Testis (tissue), 3 donors: Measurements from ENCODE around the gene FBXW7. TPM values are rescaled to one million over a fixed set of nuclear protein-coding genes. Genes with fewer than 3 reads are reported as not detected.

Source experiments
- DNase-seq: peaks from one replicate; pipeline ENCODE4 v3.0.0-alpha.2; 2019
- H3K27ac ChIP-seq, 2 donors: fragments of 200-600 bp; sonication (generic); one replicate each; pipeline ENCODE4 v1.5.1; 2019
- H3K27me3 ChIP-seq: fragments of 200-600 bp; sonication (generic); one replicate; pipeline ENCODE4 v1.5.1; 2019
- H3K36me3 ChIP-seq: fragments of 200-600 bp; sonication (generic); one replicate; pipeline ENCODE4 v1.5.1; 2017; ENCODE audit warnings: low read depth; ENCODE audit errors: missing control alignments
- H3K4me1 ChIP-seq: fragments of 200-600 bp; sonication (generic); one replicate; pipeline ENCODE4 v1.5.1; 2019
- H3K4me3 ChIP-seq, 2 donors: fragments of 200-600 bp; sonication (generic); one replicate each; pipeline ENCODE4 v1.5.1; 2017 to 2019
- H3K9me3 ChIP-seq: fragments of 200-600 bp; sonication (generic); one replicate; pipeline ENCODE4 v1.5.1; 2017
- CTCF ChIP-seq, 3 experiments: fragments of 450-650 bp in 2 of 3; fragments of 200-600 bp in 1 of 3; sonication (generic) in 1 of 3; IDR thresholded peaks; one replicate each; pipeline ENCODE4 v1.5.1; 2016 to 2019; ENCODE audit warnings: antibody characterized with exemption in 3 of 3, mild to moderate bottlenecking in 2 of 3, moderate library complexity in 1 of 3
- POLR2A ChIP-seq: fragments of 450-650 bp; IDR thresholded peaks from one replicate; pipeline ENCODE4 v1.6.1; 2017; ENCODE audit warnings: antibody characterized with exemption, mild to moderate bottlenecking, moderate library complexity
- WGBS, 2 donors: methylation state at CpG; one replicate each; pipeline ENCODE4 v1.1.5; 2018; 5-methylcytosine and 5-hydroxymethylcytosine counted together
- intact Hi-C: fragments of 100-400 bp; cut with DNase I; formaldehyde crosslinking; loops from one replicate; pipeline ENCODE4 v1.15.1; 2023; ENCODE audit warnings: low total_unique reads
- polyA plus RNA-seq: library from polyadenylated mRNA; stranded (reverse); fragments of 350-450 nt; fragmentation: Illumina TruSeq; extraction: RNeasy Lipid Tissue Mini Kit (QIAGEN cat#74804); gene quantifications from one replicate; pipeline ENCODE4 v1.2.3, GENCODE V29; 2014; ENCODE audit warnings: low read depth, low replicate concordance; ENCODE audit not compliant: insufficient read depth
- total RNA-seq, 2 donors: library from RNA; depleted of rRNA; stranded (reverse); fragments of >200 nt; gene quantifications; one replicate each; pipeline ENCODE4 v1.2.3, GENCODE V29; 2016

FBXW7 gene
- total and polyA plus RNA-seq, 3 donors from 2014 or later: 44.8 to 68.5 (median 55.4) TPM

- intact Hi-C loops: no loop called here
- no peak for DNase-seq
- Histone ChIP-seq H3K4me1 (no peaks in the 10 kb centered on the region), H3K9me3 (no peaks in the 10 kb centered on the region), H3K36me3 (no peaks in the 10 kb centered on the region), H3K27ac (no peak overlapping the region), H3K27me3 (no peaks in the 10 kb centered on the region), H3K4me3 (no peak overlapping the region)
- WGBS, 2 donors: 74% methylated on average over 1 of the region's 1 CpG
- TF ChIP-seq POLR2A (no peak), CTCF (IDR thresholded peaks at IDR 0.05) (no peak)
These were observed 73.2 kb downstream of the FBXW7 start for GRCh38 chr4:152462695-152463094.

- no peak overlapping the region for H3K27ac ChIP-seq
- intact Hi-C loops: no loop called here
- TF ChIP-seq CTCF (IDR thresholded peaks at IDR 0.05): no peak
- no peak for TF ChIP-seq POLR2A
- H3K4me3 ChIP-seq: no peak overlapping the region
- no peaks in the 10 kb centered on the region for H3K27me3 ChIP-seq
- 91 to 97% methylated on average over 2 of the region's 2 CpGs for WGBS, 2 donors
- H3K4me1 ChIP-seq: no peaks in the 10 kb centered on the region
- H3K36me3 ChIP-seq: no peaks in the 10 kb centered on the region
- no peaks in the 10 kb centered on the region for H3K9me3 ChIP-seq
- no peak for DNase-seq
These were observed 73.8 kb downstream of the FBXW7 start for GRCh38 chr4:152462047-152462446.

- TF ChIP-seq CTCF (IDR thresholded peaks at IDR 0.05) (no peak), POLR2A (no peak)
- H3K9me3 ChIP-seq: no peaks in the 10 kb centered on the region
- H3K27me3 ChIP-seq: no peaks in the 10 kb centered on the region
- H3K27ac ChIP-seq: no peak overlapping the region
- no peaks in the 10 kb centered on the region for H3K36me3 ChIP-seq
- no peak for DNase-seq
- 86 to 100% methylated on average over 1 of the region's 1 CpG for WGBS, 2 donors
- H3K4me1 ChIP-seq: no peaks in the 10 kb centered on the region
- no peak overlapping the region for H3K4me3 ChIP-seq
- intact Hi-C loops: no loop called here
These were observed 75.4 kb downstream of the FBXW7 start for GRCh38 chr4:152460488-152460887.

- no peaks in the 10 kb centered on the region for H3K9me3 ChIP-seq
- no peak overlapping the region for H3K4me3 ChIP-seq
- intact Hi-C loops: no loop called here
- DNase-seq: no peak
- H3K36me3 ChIP-seq: no peaks in the 10 kb centered on the region
- H3K27me3 ChIP-seq: no peaks in the 10 kb centered on the region
- no peak for TF ChIP-seq CTCF (IDR thresholded peaks at IDR 0.05)
- no peak for TF ChIP-seq POLR2A
- H3K4me1 ChIP-seq: no peaks in the 10 kb centered on the region
- WGBS, 2 donors: 93 to 94% methylated on average over 1 of the region's 1 CpG
- H3K27ac ChIP-seq: no peak overlapping the region
These were observed 76.6 kb downstream of the FBXW7 start for GRCh38 chr4:152459326-152459725.

- Histone ChIP-seq H3K27ac (no peak overlapping the region), H3K36me3 (no peaks in the 10 kb centered on the region), H3K4me1 (no peaks in the 10 kb centered on the region), H3K4me3 (no peak overlapping the region), H3K27me3 (no peaks in the 10 kb centered on the region), H3K9me3 (no peaks in the 10 kb centered on the region)
- no peak for DNase-seq
- 88 to 100% methylated on average over 1 of the region's 1 CpG for WGBS, 2 donors
- TF ChIP-seq POLR2A: no peak
- no peak for TF ChIP-seq CTCF (IDR thresholded peaks at IDR 0.05)
- intact Hi-C loops: no loop called here
These were observed 77.0 kb downstream of the FBXW7 start for GRCh38 chr4:152458801-152459302.
